Osteocyte (in vitro differentiated cells): ENCODE data around the gene SPSB1. TPM values are rescaled to one million over a fixed set of nuclear protein-coding genes. Genes with fewer than 3 reads are reported as not detected.
A peak's percentile ranks its signal among the peaks of the same experiment; 100 is the strongest.

ENCODE experiments used
- DNase-seq: peaks from one replicate; pipeline ENCODE4 v3.0.0; 2021; ENCODE audit warnings: mixed read lengths; ENCODE audit not compliant: unreplicated experiment; ENCODE audit errors: extremely low spot score
- H3K27ac Mint-ChIP-seq: one replicate; pipeline ENCODE4 v1.8.0; 2021; ENCODE audit warnings: mild to moderate bottlenecking, mixed read lengths; ENCODE audit not compliant: unreplicated experiment
- H3K27me3 Mint-ChIP-seq: one replicate; pipeline ENCODE4 v1.8.0; 2021; ENCODE audit warnings: mixed read lengths; ENCODE audit not compliant: unreplicated experiment
- H3K36me3 Mint-ChIP-seq: one replicate; pipeline ENCODE4 v1.8.0; 2021; ENCODE audit warnings: mixed read lengths; ENCODE audit not compliant: unreplicated experiment
- H3K4me1 Mint-ChIP-seq: one replicate; pipeline ENCODE4 v1.8.0; 2021; ENCODE audit warnings: mixed read lengths; ENCODE audit not compliant: unreplicated experiment
- H3K4me3 Mint-ChIP-seq: one replicate; pipeline ENCODE4 v1.8.0; 2021; ENCODE audit warnings: mild to moderate bottlenecking, moderate library complexity, mixed read lengths; ENCODE audit not compliant: unreplicated experiment
- H3K9me3 Mint-ChIP-seq: one replicate; pipeline ENCODE4 v1.8.0; 2021; ENCODE audit warnings: mixed read lengths; ENCODE audit not compliant: unreplicated experiment
- total RNA-seq: library from RNA; stranded (reverse); gene quantifications from 2 replicates; pipeline ENCODE4 v1.2.1, GENCODE V29; 2021
- TF ChIP-seq, protein P1 (sequence below): fragments of 200-600 bp; sonication (generic); IDR thresholded peaks from 2 replicates; pipeline ENCODE4 v1.5.0; 2021; ENCODE audit warnings: antibody characterized with exemption, mild to moderate bottlenecking, moderate library complexity

The SPSB1 gene
- total RNA-seq, 1 donor from 2014 or later, result 52.8 TPM

DNA sequence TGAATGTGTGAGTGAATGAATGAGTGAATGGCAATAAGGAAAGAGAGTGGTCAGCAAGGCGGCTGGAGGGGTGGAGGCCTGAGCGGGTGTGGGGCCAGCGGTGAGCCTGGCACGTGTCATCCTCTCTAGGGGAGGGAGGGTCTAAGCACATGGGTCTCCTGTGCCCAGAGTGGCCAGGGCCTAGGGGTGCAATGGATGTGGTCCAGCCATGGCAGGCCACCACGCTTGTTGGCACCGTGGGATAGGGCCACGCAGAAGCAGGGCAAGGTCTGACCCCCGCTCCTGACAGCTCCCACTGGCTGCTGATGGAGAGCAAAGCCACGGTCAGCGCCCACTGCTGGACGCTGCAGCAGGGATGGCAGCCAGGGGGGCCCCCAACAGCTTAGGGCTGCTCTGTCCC is 19.5 kb upstream of the SPSB1 start:
- H3K4me1 Mint-ChIP-seq, result peaks cover 39% of the 10 kb centered on the region
- no peak overlapping the region for H3K27ac Mint-ChIP-seq
- no peaks in the 10 kb centered on the region for H3K27me3 Mint-ChIP-seq
- no peaks in the 10 kb centered on the region for H3K36me3 Mint-ChIP-seq
- TF ChIP-seq, protein P1, sequence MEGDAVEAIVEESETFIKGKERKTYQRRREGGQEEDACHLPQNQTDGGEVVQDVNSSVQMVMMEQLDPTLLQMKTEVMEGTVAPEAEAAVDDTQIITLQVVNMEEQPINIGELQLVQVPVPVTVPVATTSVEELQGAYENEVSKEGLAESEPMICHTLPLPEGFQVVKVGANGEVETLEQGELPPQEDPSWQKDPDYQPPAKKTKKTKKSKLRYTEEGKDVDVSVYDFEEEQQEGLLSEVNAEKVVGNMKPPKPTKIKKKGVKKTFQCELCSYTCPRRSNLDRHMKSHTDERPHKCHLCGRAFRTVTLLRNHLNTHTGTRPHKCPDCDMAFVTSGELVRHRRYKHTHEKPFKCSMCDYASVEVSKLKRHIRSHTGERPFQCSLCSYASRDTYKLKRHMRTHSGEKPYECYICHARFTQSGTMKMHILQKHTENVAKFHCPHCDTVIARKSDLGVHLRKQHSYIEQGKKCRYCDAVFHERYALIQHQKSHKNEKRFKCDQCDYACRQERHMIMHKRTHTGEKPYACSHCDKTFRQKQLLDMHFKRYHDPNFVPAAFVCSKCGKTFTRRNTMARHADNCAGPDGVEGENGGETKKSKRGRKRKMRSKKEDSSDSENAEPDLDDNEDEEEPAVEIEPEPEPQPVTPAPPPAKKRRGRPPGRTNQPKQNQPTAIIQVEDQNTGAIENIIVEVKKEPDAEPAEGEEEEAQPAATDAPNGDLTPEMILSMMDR, result no peak
- no peaks in the 10 kb centered on the region for H3K9me3 Mint-ChIP-seq
- no peak overlapping the region for H3K4me3 Mint-ChIP-seq
- no peak for DNase-seq

DNA sequence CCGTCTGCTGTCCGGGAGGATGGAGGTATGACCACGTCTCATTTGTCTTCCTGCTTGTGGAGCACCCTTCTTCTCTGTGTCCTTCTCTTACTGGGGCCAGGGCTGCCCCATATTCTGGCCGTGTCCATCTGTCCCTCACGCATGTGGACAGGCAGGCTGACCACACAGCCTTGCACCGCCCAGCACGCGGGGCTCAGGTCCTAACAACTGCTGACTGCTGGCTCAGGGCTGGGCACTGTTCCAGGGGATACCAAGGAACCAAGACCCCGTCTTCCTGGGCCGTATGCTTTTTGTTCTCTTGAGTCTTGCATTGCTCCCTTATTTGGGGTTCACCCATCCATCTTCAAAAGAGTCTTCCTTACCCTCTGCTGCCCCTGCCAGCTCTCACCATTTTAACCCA is 17.5 kb upstream of the SPSB1 start:
- peak overlapping the region; percentile 62 for H3K27ac Mint-ChIP-seq
- H3K9me3 Mint-ChIP-seq, result no peaks in the 10 kb centered on the region
- H3K27me3 Mint-ChIP-seq, result no peaks in the 10 kb centered on the region
- no peak overlapping the region for H3K4me3 Mint-ChIP-seq
- TF ChIP-seq, protein P1, result no peak
- DNase-seq, result no peak
- peaks cover 39% of the 10 kb centered on the region for H3K4me1 Mint-ChIP-seq
- no peaks in the 10 kb centered on the region for H3K36me3 Mint-ChIP-seq

DNA sequence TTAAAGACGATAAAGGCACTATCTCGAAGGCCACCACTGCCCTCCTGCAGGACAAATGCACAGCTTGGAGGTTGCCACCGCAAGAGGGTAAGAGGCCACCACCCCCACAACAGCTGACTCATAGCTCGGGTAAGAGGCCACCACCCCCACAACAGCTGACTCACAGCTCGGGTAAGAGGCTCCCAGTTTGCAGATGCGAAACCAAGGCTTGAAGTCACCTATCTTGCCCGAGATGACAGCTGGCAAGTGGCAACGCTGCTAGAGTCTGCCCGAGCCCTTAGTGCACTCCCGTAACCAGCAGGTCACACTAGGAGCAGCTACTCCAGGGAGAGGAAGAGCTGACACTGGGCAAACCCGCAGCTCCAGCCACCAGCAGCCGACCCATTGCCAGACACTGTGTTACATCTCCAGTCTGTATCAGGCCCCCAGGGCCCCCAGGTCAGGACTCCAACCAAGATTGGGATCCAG is 17.1 kb upstream of the SPSB1 start:
- TF ChIP-seq, protein P1, result no peak
- Mint-ChIP-seq H3K9me3 (no peaks in the 10 kb centered on the region), H3K27me3 (no peaks in the 10 kb centered on the region), H3K4me1 (peaks cover 38% of the 10 kb centered on the region), H3K36me3 (no peaks in the 10 kb centered on the region), H3K27ac (peak overlapping the region; percentile 62), H3K4me3 (no peak overlapping the region)
- no peak for DNase-seq

DNA sequence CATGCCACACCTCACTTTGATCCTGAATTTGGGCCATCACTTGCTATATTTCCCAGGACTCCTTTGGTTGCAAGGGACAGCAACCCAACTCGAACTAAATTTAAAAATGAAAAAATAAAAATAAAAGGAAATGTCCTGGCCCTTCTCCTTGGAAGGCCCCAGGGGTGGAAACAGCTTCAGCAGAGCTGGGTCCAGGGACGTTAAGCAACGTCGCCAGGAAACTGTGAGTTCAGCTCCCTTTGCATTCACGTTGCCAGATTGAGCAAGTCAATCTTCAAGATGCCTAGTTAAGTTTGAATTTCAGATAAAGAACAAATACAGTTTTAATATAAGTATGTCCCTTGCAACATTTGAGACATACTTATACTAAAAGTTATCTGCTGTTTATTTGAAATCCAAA is 14.6 kb upstream of the SPSB1 start:
- Mint-ChIP-seq H3K4me3 (no peak overlapping the region), H3K27ac (no peak overlapping the region), H3K9me3 (no peaks in the 10 kb centered on the region), H3K36me3 (no peaks in the 10 kb centered on the region), H3K27me3 (no peaks in the 10 kb centered on the region), H3K4me1 (peaks cover 53% of the 10 kb centered on the region)
- TF ChIP-seq, protein P1, result no peak
- no peak for DNase-seq

DNA sequence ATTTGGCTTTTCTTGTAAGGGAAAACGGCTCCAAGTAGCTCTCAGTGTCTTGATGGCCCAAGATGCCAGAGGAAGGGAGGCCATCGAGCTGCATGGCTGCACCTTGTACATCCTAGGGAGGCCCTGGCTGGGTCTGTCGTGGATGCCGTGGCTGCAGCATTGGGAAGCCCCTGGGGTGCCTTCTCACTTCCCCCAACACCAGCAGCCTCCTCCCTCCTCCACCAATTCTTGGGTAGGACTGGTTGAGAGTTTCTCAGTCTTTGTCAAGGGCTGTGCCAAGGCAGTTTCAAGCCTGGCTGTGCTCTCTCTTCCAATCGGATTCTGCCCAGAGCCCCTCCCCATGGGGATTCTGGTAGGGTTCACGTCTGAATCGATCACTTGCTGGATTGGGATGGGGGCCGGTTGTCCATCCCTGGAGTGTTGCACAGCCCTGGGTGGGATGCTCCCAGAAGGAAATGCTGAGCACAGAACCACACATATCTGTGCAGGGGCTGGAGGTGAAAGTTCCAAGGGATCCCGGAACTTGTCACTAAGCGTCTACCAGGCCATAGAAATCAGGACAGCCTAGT is 14.0 kb upstream of the SPSB1 start:
- Mint-ChIP-seq H3K9me3 (no peaks in the 10 kb centered on the region), H3K27me3 (no peaks in the 10 kb centered on the region), H3K4me1 (peaks cover 57% of the 10 kb centered on the region), H3K4me3 (no peak overlapping the region), H3K36me3 (no peaks in the 10 kb centered on the region), H3K27ac (peak overlapping the region; percentile 10)
- TF ChIP-seq, protein P1, result no peak
- no peak for DNase-seq
